Coronary artery (tissue), 2 donors: Measurements from ENCODE around the gene TMEM18.

ENCODE experiments used
- DNase-seq: peaks from one replicate; pipeline ENCODE4 v3.0.0-alpha.2; 2017; ENCODE audit warnings: low spot score
- H3K27ac ChIP-seq, 2 donors: fragments of 200-600 bp; sonication (generic); one replicate each; pipeline ENCODE4 v1.5.1; 2016 to 2019
- H3K4me3 ChIP-seq: fragments of 200-600 bp; sonication (generic); 2 replicates; pipeline ENCODE4 v1.5.1; 2016; ENCODE audit warnings: mild to moderate bottlenecking, moderate library complexity
- TF ChIP-seq, protein P1 (sequence below): fragments of 200-600 bp; sonication (generic); IDR thresholded peaks from one replicate; pipeline ENCODE4 v1.5.1; 2019; ENCODE audit warnings: antibody characterized with exemption

Gene TMEM18

DNA sequence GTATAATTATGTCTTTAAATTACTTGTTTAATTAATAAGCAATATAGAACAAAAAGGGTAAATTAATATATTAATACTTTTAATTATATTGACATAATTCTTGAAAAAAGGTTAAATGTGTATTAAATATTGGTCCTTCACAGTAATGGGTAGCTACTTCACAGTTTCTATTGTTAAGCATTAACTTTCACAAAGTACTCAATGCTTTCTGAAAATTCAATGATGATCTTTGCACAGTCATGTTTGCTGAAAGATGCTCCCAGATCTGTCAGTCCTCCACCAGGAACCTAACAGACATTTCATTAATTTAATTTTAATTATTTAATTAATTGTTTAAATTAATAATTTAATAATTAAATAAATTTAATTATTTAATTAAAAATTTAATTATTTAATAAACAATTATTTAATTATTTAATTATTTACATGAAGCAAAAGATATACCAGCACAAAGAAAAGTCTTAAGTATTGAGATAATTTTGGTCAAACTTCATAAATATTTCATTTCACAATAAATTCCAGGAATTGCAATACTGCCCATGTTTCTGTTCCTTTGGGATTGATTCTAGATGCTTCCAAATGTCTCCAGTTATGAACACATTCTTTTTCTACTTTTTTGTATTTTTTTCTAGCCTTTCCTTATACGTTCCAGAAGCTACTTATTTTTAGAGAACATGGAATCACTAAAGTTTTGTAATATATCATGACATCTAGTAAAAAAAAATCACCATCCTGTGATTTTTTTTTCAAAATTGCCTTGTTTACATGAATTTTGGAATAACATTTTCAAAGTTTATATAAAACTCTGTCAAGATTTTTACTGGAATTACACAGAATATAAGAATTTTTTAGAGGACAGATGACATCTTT lies 46.5 kb downstream of the TMEM18 start:
- no peak overlapping the region for H3K27ac ChIP-seq
- no peak overlapping the region for H3K4me3 ChIP-seq
- DNase-seq = no peak
- TF ChIP-seq, protein P1, sequence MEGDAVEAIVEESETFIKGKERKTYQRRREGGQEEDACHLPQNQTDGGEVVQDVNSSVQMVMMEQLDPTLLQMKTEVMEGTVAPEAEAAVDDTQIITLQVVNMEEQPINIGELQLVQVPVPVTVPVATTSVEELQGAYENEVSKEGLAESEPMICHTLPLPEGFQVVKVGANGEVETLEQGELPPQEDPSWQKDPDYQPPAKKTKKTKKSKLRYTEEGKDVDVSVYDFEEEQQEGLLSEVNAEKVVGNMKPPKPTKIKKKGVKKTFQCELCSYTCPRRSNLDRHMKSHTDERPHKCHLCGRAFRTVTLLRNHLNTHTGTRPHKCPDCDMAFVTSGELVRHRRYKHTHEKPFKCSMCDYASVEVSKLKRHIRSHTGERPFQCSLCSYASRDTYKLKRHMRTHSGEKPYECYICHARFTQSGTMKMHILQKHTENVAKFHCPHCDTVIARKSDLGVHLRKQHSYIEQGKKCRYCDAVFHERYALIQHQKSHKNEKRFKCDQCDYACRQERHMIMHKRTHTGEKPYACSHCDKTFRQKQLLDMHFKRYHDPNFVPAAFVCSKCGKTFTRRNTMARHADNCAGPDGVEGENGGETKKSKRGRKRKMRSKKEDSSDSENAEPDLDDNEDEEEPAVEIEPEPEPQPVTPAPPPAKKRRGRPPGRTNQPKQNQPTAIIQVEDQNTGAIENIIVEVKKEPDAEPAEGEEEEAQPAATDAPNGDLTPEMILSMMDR = no peak

DNA sequence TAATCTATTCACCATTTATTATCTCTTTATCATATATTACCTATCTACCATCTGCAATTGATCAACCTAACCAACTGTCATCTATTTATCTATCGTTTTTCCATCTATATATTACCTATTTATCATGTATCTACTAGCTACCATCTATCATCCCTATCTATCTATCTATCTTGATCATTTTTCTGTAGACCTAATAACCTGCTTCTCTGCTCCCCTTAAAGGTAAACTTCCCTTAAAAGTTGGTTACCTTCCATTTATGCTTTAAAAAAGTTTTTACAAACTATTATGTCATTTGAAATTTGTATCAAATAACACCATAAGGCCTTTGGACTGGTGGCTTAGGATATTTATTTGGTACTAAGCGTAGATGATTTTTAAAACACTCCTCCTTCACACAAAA lies 47.2 kb downstream of the TMEM18 start:
- TF ChIP-seq, protein P1 = no peak
- DNase-seq = no peak
- H3K27ac ChIP-seq = no peak overlapping the region
- no peak overlapping the region for H3K4me3 ChIP-seq

DNA sequence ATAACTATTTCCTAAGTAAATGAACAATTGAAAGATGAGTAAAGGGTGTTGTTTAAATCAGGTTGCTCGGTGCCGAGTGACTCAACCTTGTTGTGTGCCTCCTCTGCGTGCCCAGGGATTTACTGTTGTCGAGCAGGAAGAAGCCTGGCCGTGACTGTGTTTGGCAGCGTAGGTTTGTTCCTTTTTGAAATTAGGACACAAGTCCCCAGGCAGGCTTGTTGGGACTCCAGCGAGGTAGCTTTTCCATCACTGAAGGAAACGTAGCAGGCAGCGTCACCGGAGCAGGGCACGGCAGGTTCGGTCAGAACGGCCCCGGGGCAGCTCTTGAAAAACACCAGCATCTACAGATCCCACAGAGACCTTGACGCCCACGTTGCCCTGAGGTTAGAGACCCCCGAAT lies 48.6 kb downstream of the TMEM18 start:
- Histone ChIP-seq H3K27ac (no peak overlapping the region), H3K4me3 (no peak overlapping the region)
- TF ChIP-seq, protein P1 = no peak
- DNase-seq = peak; percentile 46

DNA sequence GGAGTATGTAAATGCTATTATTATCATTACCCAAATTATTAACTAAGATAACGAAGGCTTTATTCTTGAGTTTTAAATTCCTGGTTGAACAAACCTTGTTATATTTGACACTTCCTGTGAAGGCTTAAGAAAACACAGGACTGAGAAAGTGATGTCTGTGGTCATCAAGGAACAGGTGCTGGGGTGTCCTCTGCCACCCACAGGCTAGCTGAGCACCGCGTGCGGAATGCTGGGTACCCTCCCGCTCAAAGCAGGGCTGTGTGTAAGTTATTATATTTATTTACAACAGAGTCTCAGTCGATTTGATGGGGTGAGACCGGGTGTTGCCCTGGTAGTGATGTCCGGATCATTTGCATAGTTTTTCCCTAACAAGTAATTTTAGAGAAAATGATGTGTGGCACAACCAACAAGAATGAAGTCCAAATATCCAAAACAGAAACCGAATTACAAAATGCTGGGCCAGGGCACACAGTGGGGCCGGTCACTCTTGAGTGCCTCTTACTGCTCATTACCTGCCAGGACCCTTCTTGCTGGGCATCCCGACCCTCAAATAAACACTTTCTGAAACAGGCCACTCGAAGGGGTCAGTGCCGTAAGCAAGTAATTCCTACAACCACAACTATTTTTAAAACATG lies 49.2 kb downstream of the TMEM18 start:
- H3K4me3 ChIP-seq = no peak overlapping the region
- TF ChIP-seq, protein P1 = no peak
- DNase-seq = no peak
- no peak overlapping the region for H3K27ac ChIP-seq

DNA sequence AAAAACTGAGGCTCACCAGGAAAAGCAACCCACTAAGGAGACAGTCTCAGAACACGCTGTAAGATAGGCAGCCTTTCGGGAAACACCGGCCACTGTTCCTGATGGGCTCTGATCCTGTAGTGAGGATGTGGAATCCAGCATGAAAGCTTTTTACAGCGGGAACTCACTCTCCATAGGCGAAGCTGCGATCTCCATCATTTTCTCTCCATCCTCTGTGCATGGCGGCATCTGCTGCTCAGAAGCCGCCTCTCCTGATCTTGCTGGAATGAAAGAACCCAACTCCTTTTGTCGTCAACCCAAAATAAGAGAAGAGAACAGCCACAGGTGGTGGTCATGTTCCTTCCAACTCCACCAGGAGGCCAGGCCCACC lies 49.9 kb downstream of the TMEM18 start:
- TF ChIP-seq, protein P1 = no peak
- no peak overlapping the region for H3K27ac ChIP-seq
- H3K4me3 ChIP-seq = no peak overlapping the region
- DNase-seq = peak; percentile 47

DNA sequence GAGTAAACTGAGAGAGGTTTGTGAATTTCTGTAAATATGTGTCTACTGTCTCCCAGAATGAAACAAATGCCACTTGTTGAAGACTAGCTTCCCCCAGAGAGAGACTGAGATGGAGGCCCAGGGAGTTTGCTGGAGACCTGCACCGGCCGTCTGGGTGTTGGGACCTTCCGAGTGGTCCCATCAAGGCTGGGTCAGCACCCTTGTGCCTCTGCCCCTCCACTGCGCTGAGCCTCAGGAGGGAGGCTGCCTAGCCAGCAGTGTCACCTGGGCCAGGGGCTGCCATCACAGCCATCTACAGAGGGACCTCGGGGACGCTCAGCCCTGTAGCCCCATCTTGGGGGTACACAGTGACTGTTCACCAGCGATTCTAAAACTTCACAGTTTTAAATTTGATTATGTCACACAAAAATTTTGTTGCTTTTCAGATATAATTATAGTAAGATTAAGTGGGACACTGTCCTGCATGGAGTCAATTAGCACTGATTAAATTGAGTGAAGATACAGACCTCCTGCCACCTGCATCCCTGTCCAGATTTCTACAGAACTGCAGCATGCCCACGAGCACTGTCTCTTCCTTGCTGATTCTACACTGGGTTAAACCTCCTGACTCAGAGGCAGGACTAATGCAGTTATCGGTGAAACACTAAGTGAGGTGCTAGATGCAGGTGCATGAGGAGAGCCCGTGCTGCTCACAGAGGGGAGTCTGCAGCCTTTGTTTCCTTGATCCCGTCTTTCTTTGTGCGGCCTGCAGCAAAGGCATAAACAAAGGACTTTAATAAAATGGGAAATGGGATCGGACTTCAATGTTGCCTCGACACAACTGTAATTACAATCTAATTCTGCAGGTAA lies 50.5 kb downstream of the TMEM18 start:
- Histone ChIP-seq H3K27ac (no peak overlapping the region), H3K4me3 (no peak overlapping the region)
- TF ChIP-seq, protein P1 = no peak
- DNase-seq = peak; percentile 29
